ENCODE results near the gene CDC25B. TPM values are rescaled to one million over a fixed set of nuclear protein-coding genes. Genes with fewer than 3 reads are reported as not detected.

CDC25B gene
- total and polyA plus RNA-seq, 2 of the 13 experiments (the other 11 are each of a cell fraction or from before 2014, with no cell fraction given), result 14.5 to 19.4 TPM

DNA sequence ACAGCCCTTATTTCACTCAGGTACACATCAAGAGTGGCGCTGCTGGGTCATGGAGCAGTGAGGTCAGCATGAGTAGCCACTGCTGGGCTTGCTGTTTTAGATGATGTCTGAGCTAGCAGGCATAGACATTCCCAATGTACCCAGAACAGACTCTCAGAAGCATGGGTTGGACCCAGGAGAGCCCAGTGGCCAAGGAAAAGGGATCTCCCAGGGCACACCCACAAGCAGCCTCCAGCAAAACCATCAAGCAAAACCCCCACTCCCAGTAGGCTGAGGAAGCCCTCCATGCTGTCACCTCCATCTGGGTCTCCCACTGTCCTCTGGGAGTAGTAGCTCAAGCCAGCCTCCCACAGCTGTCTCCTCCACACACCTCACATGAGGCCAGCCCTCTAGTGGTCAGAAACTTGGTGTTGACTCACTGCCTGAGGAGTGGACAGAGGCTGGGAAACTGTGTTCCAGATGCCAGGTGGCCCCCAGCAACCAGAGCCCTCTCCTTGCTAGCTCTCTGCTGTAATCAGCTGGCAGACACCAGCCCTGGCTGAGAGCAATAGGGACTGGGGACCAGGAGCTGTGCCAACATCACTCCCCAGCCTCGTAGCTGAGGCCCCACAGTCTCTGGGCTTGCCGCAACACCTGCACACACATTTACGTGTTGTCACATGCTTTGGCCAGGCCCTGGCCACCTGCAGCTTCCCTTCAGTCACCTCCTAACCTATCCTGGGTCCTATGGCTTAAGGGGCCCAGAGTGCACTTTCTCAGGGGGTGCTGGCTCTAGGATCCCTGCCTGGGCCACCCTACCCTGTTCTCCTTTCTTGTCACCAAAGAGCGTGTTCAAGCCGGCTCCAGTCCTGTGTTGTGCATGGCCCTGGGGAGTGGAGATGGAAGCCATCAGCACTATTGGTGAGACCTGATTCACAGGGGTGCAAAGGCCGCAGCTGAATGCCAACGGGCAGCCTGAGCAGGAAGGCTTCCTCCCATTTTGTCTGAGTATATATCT is 22.3 kb downstream of the CDC25B start (continued):
- no peak for TF ChIP-seq ZNF558 (CRISPR knock-in tag; IDR thresholded peaks at IDR 0.05; ENCODE audit: borderline replicate concordance)
- no peak for TF ChIP-seq ZNF546 (CRISPR knock-in tag; conservative IDR thresholded peaks at IDR 0.05)
- TF ChIP-seq HNF4G (IDR thresholded peaks at IDR 0.05; ENCODE audit: borderline replicate concordance, low read depth, low read length), result no peak
- TF ChIP-seq HNF4G (CRISPR knock-in tag; IDR thresholded peaks at IDR 0.05; ENCODE audit: borderline replicate concordance, low read depth), result no peak; the same call in 1 of the 2 replicates
- TF ChIP-seq MAFK (conservative IDR thresholded peaks at IDR 0.05 in 1 of 2, IDR thresholded peaks at IDR 0.05 in 1 of 2; ENCODE audit: low read length in 2 of 2), result no peak
- TF ChIP-seq SPEN (CRISPR knock-in tag; IDR thresholded peaks at IDR 0.05; ENCODE audit: low read depth), result peak; percentile 52; the same call in 1 of the 2 replicates
- 0 out of 2 replicates have a peak, but pooled peaks have one; percentile 25 for TF ChIP-seq CREM (IDR thresholded peaks at IDR 0.05)
- no peak for TF ChIP-seq CREM (CRISPR knock-in tag; IDR thresholded peaks at IDR 0.05)
- TF ChIP-seq, protein P1, sequence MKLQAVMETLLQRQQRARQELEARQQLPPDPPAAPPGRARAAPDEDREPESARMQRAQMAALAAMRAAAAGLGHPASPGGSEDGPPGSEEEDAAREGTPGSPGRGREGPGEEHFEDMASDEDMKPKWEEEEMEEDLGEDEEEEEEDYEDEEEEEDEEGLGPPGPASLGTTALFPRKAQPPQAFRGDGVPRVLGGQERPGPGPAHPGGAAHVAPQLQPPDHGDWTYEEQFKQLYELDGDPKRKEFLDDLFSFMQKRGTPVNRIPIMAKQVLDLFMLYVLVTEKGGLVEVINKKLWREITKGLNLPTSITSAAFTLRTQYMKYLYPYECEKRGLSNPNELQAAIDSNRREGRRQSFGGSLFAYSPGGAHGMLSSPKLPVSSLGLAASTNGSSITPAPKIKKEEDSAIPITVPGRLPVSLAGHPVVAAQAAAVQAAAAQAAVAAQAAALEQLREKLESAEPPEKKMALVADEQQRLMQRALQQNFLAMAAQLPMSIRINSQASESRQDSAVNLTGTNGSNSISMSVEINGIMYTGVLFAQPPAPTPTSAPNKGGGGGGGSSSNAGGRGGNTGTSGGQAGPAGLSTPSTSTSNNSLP (IDR thresholded peaks at IDR 0.05; ENCODE audit: low read depth, low read length), result no peak
- no peak for TF ChIP-seq ZNF550 (CRISPR knock-in tag; IDR thresholded peaks at IDR 0.05; ENCODE audit: borderline replicate concordance)
- peak; percentile 44 for TF ChIP-seq BCL6 (CRISPR knock-in tag; IDR thresholded peaks at IDR 0.05)
- no peak; the same call in 1 of the 2 replicates for TF ChIP-seq THYN1 (CRISPR knock-in tag; IDR thresholded peaks at IDR 0.05; ENCODE audit: borderline replicate concordance, low read depth)
- TF ChIP-seq, protein P2, sequence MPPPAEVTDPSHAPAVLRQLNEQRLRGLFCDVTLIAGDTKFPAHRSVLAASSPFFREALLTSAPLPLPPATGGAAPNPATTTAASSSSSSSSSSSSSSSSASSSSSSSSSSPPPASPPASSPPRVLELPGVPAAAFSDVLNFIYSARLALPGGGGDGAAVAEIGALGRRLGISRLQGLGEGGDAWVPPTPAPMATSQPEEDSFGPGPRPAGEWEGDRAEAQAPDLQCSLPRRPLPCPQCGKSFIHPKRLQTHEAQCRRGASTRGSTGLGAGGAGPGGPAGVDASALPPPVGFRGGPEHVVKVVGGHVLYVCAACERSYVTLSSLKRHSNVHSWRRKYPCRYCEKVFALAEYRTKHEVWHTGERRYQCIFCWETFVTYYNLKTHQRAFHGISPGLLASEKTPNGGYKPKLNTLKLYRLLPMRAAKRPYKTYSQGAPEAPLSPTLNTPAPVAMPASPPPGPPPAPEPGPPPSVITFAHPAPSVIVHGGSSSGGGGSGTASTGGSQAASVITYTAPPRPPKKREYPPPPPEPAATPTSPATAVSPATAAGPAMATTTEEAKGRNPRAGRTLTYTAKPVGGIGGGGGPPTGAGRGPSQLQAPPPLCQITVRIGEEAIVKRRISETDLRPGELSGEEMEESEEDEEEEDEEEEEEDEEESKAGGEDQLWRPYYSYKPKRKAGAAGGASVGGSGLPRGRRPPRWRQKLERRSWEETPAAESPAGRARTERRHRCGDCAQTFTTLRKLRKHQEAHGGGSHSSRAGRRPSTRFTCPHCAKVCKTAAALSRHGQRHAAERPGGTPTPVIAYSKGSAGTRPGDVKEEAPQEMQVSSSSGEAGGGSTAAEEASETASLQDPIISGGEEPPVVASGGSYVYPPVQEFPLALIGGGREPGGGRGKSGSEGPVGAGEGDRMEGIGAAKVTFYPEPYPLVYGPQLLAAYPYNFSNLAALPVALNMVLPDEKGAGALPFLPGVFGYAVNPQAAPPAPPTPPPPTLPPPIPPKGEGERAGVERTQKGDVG (CRISPR knock-in tag; IDR thresholded peaks at IDR 0.05; ENCODE audit: borderline replicate concordance), result peak; percentile 96
- peak; percentile 82; the same call in 1 of the 2 replicates for TF ChIP-seq MEIS2 (CRISPR knock-in tag; IDR thresholded peaks at IDR 0.05)
- TF ChIP-seq, protein P3, sequence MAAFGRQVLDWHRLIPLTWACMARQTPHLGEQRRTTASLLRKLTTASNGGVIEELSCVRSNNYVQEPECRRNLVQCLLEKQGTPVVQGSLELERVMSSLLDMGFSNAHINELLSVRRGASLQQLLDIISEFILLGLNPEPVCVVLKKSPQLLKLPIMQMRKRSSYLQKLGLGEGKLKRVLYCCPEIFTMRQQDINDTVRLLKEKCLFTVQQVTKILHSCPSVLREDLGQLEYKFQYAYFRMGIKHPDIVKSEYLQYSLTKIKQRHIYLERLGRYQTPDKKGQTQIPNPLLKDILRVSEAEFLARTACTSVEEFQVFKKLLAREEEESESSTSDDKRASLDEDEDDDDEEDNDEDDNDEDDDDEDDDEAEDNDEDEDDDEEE (CRISPR knock-in tag; IDR thresholded peaks at IDR 0.05), result 0 out of 2 replicates have a peak, but pooled peaks have one; percentile 81
- TF ChIP-seq, protein P4, sequence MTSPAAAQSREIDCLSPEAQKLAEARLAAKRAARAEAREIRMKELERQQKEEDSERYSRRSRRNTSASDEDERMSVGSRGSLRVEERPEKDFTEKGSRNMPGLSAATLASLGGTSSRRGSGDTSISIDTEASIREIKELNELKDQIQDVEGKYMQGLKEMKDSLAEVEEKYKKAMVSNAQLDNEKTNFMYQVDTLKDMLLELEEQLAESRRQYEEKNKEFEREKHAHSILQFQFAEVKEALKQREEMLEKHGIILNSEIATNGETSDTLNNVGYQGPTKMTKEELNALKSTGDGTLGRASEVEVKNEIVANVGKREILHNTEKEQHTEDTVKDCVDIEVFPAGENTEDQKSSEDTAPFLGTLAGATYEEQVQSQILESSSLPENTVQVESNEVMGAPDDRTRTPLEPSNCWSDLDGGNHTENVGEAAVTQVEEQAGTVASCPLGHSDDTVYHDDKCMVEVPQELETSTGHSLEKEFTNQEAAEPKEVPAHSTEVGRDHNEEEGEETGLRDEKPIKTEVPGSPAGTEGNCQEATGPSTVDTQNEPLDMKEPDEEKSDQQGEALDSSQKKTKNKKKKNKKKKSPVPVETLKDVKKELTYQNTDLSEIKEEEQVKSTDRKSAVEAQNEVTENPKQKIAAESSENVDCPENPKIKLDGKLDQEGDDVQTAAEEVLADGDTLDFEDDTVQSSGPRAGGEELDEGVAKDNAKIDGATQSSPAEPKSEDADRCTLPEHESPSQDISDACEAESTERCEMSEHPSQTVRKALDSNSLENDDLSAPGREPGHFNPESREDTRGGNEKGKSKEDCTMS (CRISPR knock-in tag; conservative IDR thresholded peaks at IDR 0.05), result no peak
- no peak for TF ChIP-seq ZNF446 (CRISPR knock-in tag; IDR thresholded peaks at IDR 0.05)
- no peak for TF ChIP-seq ZNF850 (CRISPR knock-in tag; conservative IDR thresholded peaks at IDR 0.05)
- peak; percentile 41; the same call in 1 of the 2 replicates for TF ChIP-seq NR1H2 (CRISPR knock-in tag; IDR thresholded peaks at IDR 0.05; ENCODE audit: borderline replicate concordance, low read depth)

Data from HepG2 (cell line).